ENCODE results near the gene LSM10. TPM values are rescaled to one million over a fixed set of nuclear protein-coding genes. Genes with fewer than 3 reads are reported as not detected.

Gene LSM10
- total and polyA plus RNA-seq, 2 donors (not counting 3 experiments of a cell fraction or from before 2014, with no cell fraction given), result 38.2 to 76.9 TPM

GRCh38 chr1:36447450-36447849 lies 49.7 kb upstream of the LSM10 start:
- Histone ChIP-seq H2AFZ (ENCODE audit: low read depth, low read length) (no peak overlapping the region), H3K79me2 (ENCODE audit: control insufficient read depth, insufficient read depth, low read length) (no peaks in the 10 kb centered on the region), H3K36me3 (ENCODE audit: control insufficient read depth in 2 of 2, extremely low read depth in 1 of 2, insufficient read depth in 2 of 2, low read length in 2 of 2) (no peaks in the 10 kb centered on the region), H3K27ac (ENCODE audit: insufficient read depth, low read depth, low read length) (no peak overlapping the region), H3K4me2 (ENCODE audit: insufficient read depth, low read length) (no peak overlapping the region), H3K4me1 (ENCODE audit: control insufficient read depth, extremely low read depth, insufficient read depth, low read length) (peaks cover 4% of the 10 kb centered on the region), H4K20me1 (replicated peaks; ENCODE audit: control insufficient read depth, extremely low read depth, insufficient read depth, low read length) (no peaks in the 10 kb centered on the region), H3K4me3 (replicated peaks in 1 of 3; ENCODE audit: insufficient read depth in 1 of 3, low read depth in 1 of 3, low read length in 3 of 3) (no peak overlapping the region), H3K9me3 (replicated peaks; ENCODE audit: control insufficient read depth, insufficient read depth, low read length) (no peaks in the 10 kb centered on the region), H3K9me1 (replicated peaks; ENCODE audit: control insufficient read depth, extremely low read depth, insufficient read depth, low read length) (no peaks in the 10 kb centered on the region), H3K27me3 (ENCODE audit: control insufficient read depth in 2 of 2, insufficient read depth in 2 of 2, low read length in 2 of 2) (no peaks in the 10 kb centered on the region), H3K9ac (replicated peaks; ENCODE audit: extremely low read depth, insufficient read depth, low read length) (no peak overlapping the region)
- no TSS peak for BruUV-seq (replicated peaks)
- ChIA-PET POLR2A (no interaction called here), CTCF (no interaction called here)
- no peak for TF ChIP-seq MAX (IDR thresholded peaks at IDR 0.05; ENCODE audit: insufficient read depth, insufficient read length)
- no peak for TF ChIP-seq MYC (IDR thresholded peaks at IDR 0.05; ENCODE audit: low read depth, low read length)
- no peak for TF ChIP-seq POLR2A (IDR thresholded peaks at IDR 0.05; ENCODE audit: low read depth, low read length)
- no peak for TF ChIP-seq EZH2 (IDR thresholded peaks at IDR 0.05; ENCODE audit: borderline replicate concordance, low read depth, low read length, severe bottlenecking)
- no peak for TF ChIP-seq POLR2AphosphoS5 (IDR thresholded peaks at IDR 0.05; ENCODE audit: insufficient read depth, low read depth, low read length)
- TF ChIP-seq FOS (IDR thresholded peaks at IDR 0.05; ENCODE audit: borderline replicate concordance, insufficient read depth, low read length), result no peak
- TF ChIP-seq JUN (IDR thresholded peaks at IDR 0.05; ENCODE audit: borderline replicate concordance, insufficient read depth, insufficient read length, low read depth), result no peak
- TF ChIP-seq GATA2 (IDR thresholded peaks at IDR 0.05; ENCODE audit: insufficient read depth, insufficient read length, low read depth, low read length), result no peak
- no peak for TF ChIP-seq CTCF (IDR thresholded peaks at IDR 0.05; ENCODE audit: extremely low read depth in 1 of 2, insufficient read depth in 1 of 2, low read depth in 1 of 2, low read length in 2 of 2)
- no peak for DNase-seq (ENCODE audit: low read depth, low spot score)
- dilution Hi-C loops (cut with MboI; ENCODE audit: extremely low pct_ligation_motif_present, low sequenced_read_pairs) (no loop called here), intact Hi-C loops (cut with micrococcal nuclease) (no loop called here)
- no peak for FAIRE-seq

Data from endothelial cell of umbilical vein (primary cell).